ENCODE measurements around the gene NDST1. TPM values are rescaled to one million over a fixed set of nuclear protein-coding genes. Genes with fewer than 3 reads are reported as not detected.

Gene NDST1
- total RNA-seq, 1 donor from 2014 or later: 321 TPM

GRCh38 chr5:150550286-150550685 lies 42.4 kb downstream of the NDST1 start:
- Mint-ChIP-seq H3K4me3 (ENCODE audit: unreplicated experiment) (no peak overlapping the region), H3K4me1 (ENCODE audit: low read depth, unreplicated experiment) (peaks cover 3% of the 10 kb centered on the region), H3K27ac (ENCODE audit: unreplicated experiment) (peak overlapping the region; percentile 69), H3K9me3 (ENCODE audit: unreplicated experiment) (no peaks in the 10 kb centered on the region), H3K27me3 (ENCODE audit: low read depth, unreplicated experiment) (no peaks in the 10 kb centered on the region), H3K36me3 (ENCODE audit: low read depth, unreplicated experiment) (peaks cover 41% of the 10 kb centered on the region)
- H3K9ac ChIP-seq (ENCODE audit: low read length): no peak overlapping the region
- H3K27ac ChIP-seq (ENCODE audit: low read depth, low read length): no peak overlapping the region
- TF ChIP-seq EZH2 (IDR thresholded peaks at IDR 0.05; ENCODE audit: insufficient read depth, low read length): no peak
- TF ChIP-seq CTCF (IDR thresholded peaks at IDR 0.05; ENCODE audit: insufficient read depth, low read depth, low read length): no peak
- H3K4me3 ChIP-seq (ENCODE audit: insufficient read depth, low read depth, low read length): no peak overlapping the region
- H3K9me3 ChIP-seq (ENCODE audit: insufficient read depth, low read depth, low read length): no peaks in the 10 kb centered on the region
- DNase-seq (ENCODE audit: low read depth) (no peak), FAIRE-seq (no peak)
- H3K4me2 ChIP-seq (ENCODE audit: low read length): no peak overlapping the region
- H2AFZ ChIP-seq (ENCODE audit: low read depth, low read length): no peak overlapping the region
- H3K4me1 ChIP-seq (ENCODE audit: insufficient read depth, low read length): no peaks in the 10 kb centered on the region
- H3K36me3 ChIP-seq (ENCODE audit: insufficient read depth, low read length): peaks cover 57% of the 10 kb centered on the region
- H3K79me2 ChIP-seq (ENCODE audit: insufficient read depth, low read length): peaks cover 4% of the 10 kb centered on the region
- H4K20me1 ChIP-seq (ENCODE audit: insufficient read depth, low read length): peaks cover 27% of the 10 kb centered on the region
- H3K27me3 ChIP-seq (ENCODE audit: insufficient read depth, low read length): no peaks in the 10 kb centered on the region

GRCh38 chr5:150551066-150551465 lies 43.1 kb downstream of the NDST1 start:
- DNase-seq (ENCODE audit: low read depth) (no peak), FAIRE-seq (no peak)
- Mint-ChIP-seq H3K36me3 (ENCODE audit: low read depth, unreplicated experiment) (peaks cover 38% of the 10 kb centered on the region), H3K4me3 (ENCODE audit: unreplicated experiment) (no peak overlapping the region), H3K27ac (ENCODE audit: unreplicated experiment) (peak overlapping the region; percentile 66), H3K27me3 (ENCODE audit: low read depth, unreplicated experiment) (no peaks in the 10 kb centered on the region), H3K4me1 (ENCODE audit: low read depth, unreplicated experiment) (no peaks in the 10 kb centered on the region), H3K9me3 (ENCODE audit: unreplicated experiment) (no peaks in the 10 kb centered on the region)
- Histone ChIP-seq H3K4me3 (ENCODE audit: insufficient read depth, low read depth, low read length) (no peak overlapping the region), H3K79me2 (ENCODE audit: insufficient read depth, low read length) (peaks cover 4% of the 10 kb centered on the region), H2AFZ (ENCODE audit: low read depth, low read length) (no peak overlapping the region), H3K9me3 (ENCODE audit: insufficient read depth, low read depth, low read length) (no peaks in the 10 kb centered on the region), H3K36me3 (ENCODE audit: insufficient read depth, low read length) (peaks cover 54% of the 10 kb centered on the region), H3K9ac (ENCODE audit: low read length) (no peak overlapping the region), H3K27me3 (ENCODE audit: insufficient read depth, low read length) (no peaks in the 10 kb centered on the region), H3K4me1 (ENCODE audit: insufficient read depth, low read length) (no peaks in the 10 kb centered on the region), H3K27ac (ENCODE audit: low read depth, low read length) (no peak overlapping the region), H3K4me2 (ENCODE audit: low read length) (no peak overlapping the region), H4K20me1 (ENCODE audit: insufficient read depth, low read length) (peaks cover 31% of the 10 kb centered on the region)
- TF ChIP-seq EZH2 (IDR thresholded peaks at IDR 0.05; ENCODE audit: insufficient read depth, low read length) (no peak), CTCF (IDR thresholded peaks at IDR 0.05; ENCODE audit: insufficient read depth, low read depth, low read length) (no peak)

- no peak for FAIRE-seq
Observed at GRCh38 chr5:150553402-150553801, 45.5 kb downstream of the NDST1 start.

More at GRCh38 chr5:150553402-150553801, 45.5 kb downstream of the NDST1 start:
- Mint-ChIP-seq H3K9me3 (ENCODE audit: unreplicated experiment) (no peaks in the 10 kb centered on the region), H3K36me3 (ENCODE audit: low read depth, unreplicated experiment) (peaks cover 34% of the 10 kb centered on the region), H3K27me3 (ENCODE audit: low read depth, unreplicated experiment) (no peaks in the 10 kb centered on the region), H3K4me1 (ENCODE audit: low read depth, unreplicated experiment) (peaks cover 9% of the 10 kb centered on the region), H3K4me3 (ENCODE audit: unreplicated experiment) (no peak overlapping the region), H3K27ac (ENCODE audit: unreplicated experiment) (no peak overlapping the region)
- peaks cover 40% of the 10 kb centered on the region for H4K20me1 ChIP-seq (ENCODE audit: insufficient read depth, low read length)
- H3K27ac ChIP-seq (ENCODE audit: low read depth, low read length): no peak overlapping the region
- peaks cover 6% of the 10 kb centered on the region for H3K4me1 ChIP-seq (ENCODE audit: insufficient read depth, low read length)
- no peak overlapping the region for H2AFZ ChIP-seq (ENCODE audit: low read depth, low read length)
- DNase-seq (ENCODE audit: low read depth): no peak
- H3K79me2 ChIP-seq (ENCODE audit: insufficient read depth, low read length): no peaks in the 10 kb centered on the region
- peaks cover 50% of the 10 kb centered on the region for H3K36me3 ChIP-seq (ENCODE audit: insufficient read depth, low read length)
- no peaks in the 10 kb centered on the region for H3K9me3 ChIP-seq (ENCODE audit: insufficient read depth, low read depth, low read length)
- no peak overlapping the region for H3K4me3 ChIP-seq (ENCODE audit: insufficient read depth, low read depth, low read length)
- no peak overlapping the region for H3K4me2 ChIP-seq (ENCODE audit: low read length)
- no peak overlapping the region for H3K9ac ChIP-seq (ENCODE audit: low read length)
- TF ChIP-seq CTCF (IDR thresholded peaks at IDR 0.05; ENCODE audit: insufficient read depth, low read depth, low read length) (no peak), EZH2 (IDR thresholded peaks at IDR 0.05; ENCODE audit: insufficient read depth, low read length) (no peak)
- no peaks in the 10 kb centered on the region for H3K27me3 ChIP-seq (ENCODE audit: insufficient read depth, low read length)

Measured in astrocyte (in vitro differentiated cells and primary cell).